Activated CD8-positive, alpha-beta memory T cell treated with anti-CD3 and anti-CD28 coated beads for 1 hour (primary cell): ENCODE measurements around the gene SLC6A6.

Source experiments
- DNase-seq, 2 donors: peaks; one replicate each; pipeline ENCODE4 v3.0.0-alpha.2; 2020; ENCODE audit warnings: low read depth in 1 of 2; ENCODE audit errors: extremely low read depth in 1 of 2

The SLC6A6 gene

DNA sequence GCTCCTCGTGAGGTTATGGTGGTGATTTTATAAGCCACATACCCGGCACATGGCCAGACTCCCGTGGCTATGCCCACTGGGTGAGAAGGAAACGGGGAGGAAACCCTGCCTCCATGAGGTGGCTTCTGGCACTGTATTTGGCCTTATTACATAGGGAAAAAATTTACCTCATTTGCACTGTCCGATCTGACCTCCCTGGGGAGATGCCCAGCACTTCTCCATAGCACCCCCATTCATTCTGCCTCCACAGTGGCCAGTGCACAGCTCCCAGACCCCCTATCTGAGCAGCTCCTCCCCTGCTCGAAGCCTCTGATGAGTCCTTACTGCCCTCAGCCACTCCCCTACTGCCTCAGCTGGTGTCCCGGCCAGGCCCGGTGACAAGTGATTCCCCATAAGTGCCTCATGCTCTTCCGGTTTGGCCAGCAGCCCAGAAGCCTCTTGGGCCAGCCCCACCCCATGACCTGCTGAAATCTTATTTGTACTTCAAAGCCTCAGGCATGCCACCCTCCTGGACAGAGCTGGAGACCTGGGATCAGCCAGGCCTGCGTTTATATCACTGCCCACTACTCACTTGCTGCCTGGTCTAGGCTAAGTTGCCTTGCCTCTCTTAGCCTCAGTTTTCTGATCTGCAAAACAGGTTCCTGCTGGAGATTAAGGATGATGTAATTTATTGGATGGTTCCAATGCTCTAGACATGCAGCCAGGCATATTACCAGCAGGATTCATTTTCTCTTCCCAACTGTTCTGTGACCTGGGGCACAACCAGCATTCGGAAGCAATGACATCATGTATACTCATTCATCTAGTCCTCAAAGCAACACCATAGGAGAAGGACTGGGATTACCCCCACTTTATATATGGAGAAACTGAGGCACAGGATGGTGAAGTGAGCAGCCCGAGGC, 30.6 kb upstream of the SLC6A6 start:
- DNase-seq, result no peak

DNA sequence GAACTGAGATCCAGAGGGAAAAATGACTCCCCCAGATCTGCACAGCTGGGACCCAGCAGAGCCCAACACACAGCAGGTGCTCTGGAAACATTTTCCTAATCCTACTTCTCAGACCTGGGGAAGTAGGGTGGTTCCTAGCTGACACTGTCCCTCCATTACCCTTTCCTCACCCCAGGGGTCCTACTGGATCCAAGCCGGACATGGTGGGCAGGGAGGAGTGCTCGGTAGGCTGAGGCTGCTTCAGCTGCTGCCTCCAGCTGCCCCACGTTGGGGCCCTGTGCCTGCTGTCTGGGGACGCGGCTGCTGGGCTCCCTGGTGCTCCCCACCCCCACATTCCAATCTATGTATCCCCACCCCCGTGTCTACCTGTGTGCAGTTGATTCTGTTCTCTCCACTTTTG, 29.8 kb upstream of the SLC6A6 start:
- DNase-seq, result no peak

DNA sequence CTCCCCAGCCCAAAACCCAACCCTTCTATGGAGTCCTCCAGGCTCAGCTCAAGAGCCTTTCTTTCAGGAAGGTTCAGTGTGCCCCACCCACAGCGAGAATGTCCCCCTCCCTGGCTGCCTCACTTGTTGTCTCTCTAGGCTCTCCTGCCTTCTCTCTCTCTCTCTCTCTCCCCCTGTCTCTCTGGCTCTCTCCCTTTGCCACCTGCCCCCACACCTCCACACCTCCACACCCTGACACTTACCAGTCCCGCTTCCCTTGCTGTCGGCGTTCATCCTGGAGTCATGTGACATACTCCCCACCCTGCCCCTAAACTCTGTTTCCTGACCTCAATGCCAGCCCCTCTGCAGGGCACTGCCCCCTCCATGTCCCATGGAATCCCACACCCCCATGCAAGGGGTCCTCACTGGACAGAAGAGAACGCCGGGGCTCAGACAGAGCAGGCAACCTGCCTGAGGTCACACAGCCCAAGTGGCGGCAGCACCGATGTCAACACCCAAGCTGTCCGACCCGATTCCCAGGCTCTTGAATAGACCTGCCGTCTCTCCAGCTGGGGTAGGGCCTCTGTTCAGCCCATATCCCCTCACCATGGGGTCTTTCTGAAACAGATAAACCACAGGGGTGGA, 28.5 kb upstream of the SLC6A6 start:
- DNase-seq, result no peak

DNA sequence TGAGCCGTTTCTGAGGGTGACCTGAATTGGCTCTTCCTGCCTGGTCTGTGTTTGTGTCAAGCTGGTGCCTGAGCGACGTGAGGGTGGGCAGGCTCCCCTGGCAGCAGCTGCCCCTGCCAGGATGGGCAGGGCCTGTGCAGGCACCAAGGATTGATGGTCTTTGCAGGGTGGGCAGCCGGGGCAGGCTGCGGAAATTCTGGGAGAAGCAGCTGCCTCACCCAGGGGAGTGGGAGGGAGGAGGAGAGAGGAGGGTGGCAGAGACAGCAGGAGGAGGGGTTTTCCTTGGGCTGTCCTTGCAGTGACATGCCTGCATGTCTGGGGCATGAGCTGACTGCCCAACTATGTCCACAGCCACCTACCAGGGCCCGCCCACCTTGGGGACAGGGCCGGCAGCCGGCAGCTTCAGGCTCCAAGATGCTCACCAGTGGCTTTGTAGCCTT, 27.9 kb upstream of the SLC6A6 start:
- no peak for DNase-seq

DNA sequence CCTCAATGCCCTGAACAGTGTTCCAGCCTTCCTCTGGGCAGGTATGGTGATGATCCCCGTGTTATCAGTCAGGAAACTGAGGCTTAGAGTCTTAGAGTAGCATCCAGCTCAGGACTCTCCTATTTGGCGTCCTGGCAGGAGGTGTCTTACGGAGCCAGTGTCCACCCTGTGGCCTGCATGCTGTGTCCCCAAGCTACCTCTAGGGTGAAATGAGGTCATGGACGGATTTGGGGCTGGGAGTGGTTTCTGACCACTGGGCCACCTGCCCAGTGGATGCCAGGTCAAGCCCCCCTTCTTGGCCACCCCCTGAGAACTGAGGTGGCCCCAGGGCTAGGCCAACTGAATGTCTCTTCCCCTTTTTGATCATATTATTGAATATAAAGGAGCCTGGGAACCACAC, 27.2 kb upstream of the SLC6A6 start:
- DNase-seq, result no peak

DNA sequence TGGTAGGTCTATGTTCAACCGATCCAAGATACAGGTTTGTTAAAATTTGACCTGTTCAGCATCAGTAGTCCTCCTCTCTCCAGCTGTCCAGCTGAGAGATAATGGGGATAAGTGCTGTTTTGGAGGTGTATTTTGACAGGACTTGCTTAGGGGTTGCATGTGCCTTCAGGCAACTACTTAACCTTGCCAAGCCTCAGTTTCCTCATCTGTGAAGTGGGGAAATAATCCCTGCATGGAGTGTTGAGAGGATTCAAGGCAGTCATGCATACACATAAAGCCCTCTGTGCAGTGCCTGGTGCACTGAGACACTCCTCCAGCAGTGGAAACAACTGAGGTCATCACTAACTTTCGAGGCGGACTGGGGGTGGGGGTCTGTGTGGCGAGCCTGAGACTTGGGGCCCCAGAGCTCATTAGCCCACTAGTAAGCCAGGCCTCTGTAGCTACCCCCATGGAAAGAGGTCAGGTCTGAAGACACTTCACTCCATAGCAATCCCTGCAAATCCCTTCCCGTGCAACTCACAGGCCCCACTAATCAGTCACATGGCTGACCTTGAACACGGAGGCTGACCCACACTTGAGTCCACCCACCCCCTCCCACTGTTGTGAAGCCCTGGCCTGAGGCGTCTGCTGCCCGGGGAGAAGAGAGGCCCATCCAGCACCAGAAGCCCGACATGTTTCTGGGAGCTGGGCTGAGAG, 25.9 kb upstream of the SLC6A6 start:
- DNase-seq, result no peak

DNA sequence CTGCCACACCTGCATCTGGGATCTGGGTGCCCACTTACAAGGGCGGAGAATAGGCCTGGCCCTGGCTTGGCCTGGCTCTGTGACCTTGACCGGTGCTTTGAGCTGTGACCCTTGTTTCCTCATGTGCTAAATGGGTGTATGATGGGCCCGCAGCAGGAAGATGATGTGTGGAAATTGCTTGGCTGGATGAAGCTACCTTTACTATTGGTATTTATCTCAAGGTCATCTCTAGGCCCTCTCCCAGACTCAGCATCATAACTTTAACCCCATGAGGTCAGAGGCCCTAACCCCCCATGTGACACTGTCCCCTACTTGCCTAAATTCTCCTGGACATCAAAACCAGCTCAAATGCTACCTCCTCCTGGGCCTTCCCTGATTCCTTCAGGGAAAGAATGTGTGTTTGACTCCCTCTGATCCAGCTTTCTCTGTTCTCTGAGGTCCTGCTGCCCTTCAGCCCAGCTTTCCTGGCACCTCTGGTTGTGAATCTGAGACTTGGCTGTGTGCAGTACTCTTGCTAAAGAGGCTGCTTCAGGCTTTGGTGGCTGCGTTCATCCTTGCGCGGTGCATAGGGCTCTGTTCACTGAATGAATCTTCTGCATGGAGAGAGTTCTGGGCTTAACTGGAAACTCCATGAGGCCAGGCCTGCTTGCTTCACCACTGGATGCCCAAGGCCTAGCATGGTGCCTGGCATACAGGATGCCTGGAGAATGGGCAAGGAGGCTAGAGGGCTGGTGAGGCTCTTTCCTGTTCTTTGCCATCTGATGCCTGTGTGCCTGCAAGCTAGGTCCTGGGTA, 25.2 kb upstream of the SLC6A6 start:
- no peak for DNase-seq

DNA sequence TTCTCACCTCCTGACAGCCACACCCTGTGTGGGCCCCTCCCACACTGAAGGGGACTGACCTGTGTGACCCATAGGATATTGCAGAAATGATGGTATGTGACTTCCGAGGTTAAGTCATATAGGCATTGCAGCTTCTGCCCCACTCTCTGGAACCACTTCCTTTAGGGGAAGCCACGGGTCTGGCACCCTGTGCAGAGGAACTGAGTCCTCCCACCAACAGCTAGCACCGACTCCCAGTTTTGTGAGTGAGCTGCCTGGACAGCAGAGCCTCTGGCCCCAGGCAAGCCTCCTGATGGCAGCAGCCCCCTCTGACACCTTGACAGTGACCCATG, 24.6 kb upstream of the SLC6A6 start:
- DNase-seq, result peak in 1 of 2 donors; percentile 12

DNA sequence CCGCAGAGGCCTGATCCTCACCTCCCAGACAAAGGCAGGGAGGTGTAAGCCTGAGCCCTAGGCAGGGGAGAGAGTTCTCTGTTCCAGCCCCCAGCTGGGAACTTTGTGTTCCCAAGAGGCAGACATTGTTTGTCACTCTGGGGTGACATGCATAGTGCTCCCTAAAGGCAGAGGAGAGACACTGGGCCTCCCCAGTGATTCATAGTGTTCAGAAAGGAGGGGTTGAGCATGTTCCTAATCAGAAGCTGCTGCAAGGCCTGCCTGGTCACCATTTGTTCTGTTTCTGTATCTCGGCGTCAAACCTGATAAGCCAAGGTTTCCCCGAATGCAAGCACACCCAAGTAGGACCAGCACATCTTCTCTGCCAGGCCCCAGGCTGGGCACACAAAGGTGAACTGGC, 24.0 kb upstream of the SLC6A6 start:
- no peak for DNase-seq

DNA sequence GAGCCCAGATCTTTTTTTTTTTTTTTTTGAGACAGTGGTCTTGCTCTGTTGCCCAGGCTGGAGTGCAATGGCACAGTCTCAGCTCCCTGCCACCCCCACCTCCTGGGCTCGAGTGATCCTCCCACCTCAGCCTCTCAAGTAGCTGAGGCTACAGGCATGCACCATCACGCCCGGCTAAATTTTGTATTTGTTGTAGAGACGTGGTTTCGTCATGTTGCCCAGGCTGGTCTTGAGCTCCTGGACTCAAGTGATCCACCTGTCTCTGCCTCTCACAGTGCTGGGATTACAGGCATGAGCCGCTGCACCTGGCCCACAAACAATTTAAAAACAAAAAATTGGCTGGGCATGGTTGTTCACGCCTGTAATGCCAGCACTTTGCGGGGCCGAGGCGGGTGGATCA, 22.6 kb upstream of the SLC6A6 start:
- DNase-seq, result no peak

DNA sequence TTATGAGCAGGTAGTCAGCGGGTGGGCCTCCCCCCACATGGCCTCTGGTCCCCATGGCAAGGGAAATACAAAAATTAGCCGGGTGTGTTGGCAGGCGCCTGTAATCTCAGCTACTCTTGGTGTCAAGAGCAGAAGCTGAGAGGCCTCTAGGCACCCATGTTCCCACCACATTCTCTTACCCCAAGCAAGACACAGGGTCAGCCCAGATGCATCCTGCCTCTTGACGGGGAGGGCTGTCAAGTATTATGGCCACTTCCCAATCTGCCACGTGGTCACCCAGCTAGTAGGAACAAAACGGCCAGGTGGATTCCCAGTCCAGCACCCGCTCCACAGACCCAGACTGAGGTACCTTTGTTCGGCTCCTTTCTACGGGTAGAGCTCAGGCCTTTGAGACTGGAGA, 16.2 kb upstream of the SLC6A6 start:
- no peak for DNase-seq

DNA sequence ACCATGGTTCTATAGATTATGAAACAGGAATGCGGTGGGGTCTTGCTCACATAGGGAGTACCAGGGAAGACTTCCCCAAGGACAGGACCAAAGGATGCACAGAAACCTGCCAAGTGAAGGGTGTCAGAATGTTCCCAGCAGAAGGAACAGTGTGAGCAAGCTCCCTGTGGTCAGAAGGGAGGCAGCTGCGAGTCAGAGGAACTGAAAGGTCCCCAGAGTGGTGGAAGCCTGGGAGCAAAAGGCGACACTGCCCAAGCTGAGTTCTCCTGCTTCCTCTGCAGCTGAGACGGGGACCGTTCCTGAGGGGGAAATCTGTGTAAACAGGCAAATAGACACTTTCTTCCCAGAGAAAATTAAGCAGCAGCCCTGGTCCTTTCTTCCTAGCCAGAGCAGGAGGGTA, 14.2 kb upstream of the SLC6A6 start:
- DNase-seq, result no peak

DNA sequence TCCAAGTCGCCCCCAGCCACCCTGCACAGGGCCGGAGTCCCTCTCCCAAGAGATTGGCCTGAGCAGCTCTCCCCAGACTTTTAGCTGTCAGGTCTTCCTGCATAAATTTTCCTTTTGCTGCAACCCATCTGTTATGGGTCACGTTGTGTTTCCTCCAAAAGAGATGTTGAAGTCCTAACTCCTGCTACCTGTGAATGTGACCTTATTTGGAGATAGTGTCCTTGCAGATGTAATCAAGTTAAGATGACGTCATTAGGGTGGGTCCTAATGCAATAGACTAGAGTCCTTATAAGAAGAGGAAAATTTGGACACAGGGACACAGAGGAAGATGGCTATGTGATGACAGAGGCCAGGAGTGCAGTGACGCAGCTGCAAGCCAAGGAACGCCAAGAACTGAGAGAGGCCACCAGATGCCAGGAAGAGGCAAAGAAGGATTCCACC, 13.2 kb upstream of the SLC6A6 start:
- DNase-seq, result no peak

DNA sequence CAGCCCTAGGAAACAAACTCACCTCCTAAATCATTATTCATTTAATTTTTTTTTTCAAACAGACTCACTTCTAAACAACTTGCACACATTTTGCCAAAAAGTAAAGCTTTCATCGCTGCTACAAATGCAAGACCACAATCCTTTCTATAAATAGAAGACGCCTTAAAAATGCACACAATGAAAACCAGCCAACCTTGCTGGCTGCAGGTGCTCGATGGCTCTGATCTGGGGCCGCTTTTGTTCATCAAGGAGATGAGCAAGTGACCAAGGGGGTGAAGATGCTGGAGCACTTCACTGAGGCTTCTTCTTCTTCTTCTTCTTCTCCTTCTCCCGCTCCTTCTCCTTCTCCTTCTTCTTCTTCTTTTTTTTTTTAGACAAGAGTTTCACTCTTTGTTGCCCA, 12.7 kb upstream of the SLC6A6 start:
- no peak for DNase-seq

DNA sequence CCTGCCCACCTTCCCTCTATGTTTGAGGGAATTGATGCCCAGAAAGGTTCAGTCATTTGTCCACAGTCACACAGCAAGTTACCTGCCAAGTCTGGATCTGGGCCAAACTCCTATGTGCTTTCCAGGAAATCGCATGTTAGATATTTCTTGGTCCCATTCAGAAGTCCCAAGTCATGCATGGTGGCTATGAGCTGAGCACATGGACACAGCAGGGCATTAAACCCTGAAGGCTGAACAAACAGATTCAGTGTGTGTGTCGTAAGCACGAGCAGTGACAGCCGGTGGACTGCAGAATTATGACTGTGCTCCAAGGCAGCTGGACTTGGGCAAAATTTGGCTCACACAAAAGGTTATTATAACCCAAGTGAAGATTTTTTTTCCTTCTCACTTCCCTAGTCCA, 11.4 kb upstream of the SLC6A6 start:
- no peak for DNase-seq

DNA sequence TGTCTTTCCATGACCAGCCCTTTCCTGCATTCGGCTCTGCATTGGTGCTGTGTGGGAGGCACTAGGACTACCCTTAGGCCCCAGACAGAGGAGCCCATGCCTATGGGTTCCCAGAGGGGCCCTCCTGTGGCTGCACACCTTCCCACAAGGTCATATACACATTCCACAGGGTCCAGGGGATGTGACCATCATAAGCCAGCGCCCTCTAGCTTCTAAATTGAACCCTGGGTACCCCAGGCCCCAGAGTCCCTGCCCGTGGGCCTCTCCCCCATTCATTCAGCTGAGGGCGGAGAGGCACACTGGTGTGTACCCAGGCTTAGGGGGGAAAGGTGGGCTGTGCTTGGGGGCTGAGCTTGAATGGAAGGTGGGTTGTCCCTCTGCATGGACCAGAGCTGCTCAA, 10.2 kb upstream of the SLC6A6 start:
- DNase-seq, result no peak

DNA sequence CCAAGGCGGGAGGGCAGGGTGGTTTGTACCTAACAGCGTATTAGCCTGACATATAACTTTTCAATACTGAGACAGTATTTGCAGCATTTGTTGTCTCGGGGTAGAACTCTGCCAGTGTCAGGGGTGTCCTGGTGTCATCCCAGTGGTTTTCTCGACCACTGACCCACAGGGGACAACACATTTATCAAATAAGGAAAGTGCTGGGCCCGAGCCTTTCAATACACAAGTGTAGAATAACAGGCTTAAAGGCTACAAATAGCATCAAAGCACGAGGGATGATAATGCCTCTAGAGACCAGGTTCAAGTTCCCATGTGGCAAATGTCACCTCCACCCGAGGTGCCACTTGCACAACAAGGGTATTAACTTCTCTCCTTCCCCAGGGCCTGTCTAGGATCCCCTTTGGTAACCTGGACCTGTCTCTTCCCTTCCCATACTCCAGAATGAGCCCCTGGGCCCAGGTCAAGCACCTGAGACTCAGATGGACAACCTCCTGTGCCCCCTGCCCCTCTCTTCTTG, 9.5 kb upstream of the SLC6A6 start:
- DNase-seq, result no peak

DNA sequence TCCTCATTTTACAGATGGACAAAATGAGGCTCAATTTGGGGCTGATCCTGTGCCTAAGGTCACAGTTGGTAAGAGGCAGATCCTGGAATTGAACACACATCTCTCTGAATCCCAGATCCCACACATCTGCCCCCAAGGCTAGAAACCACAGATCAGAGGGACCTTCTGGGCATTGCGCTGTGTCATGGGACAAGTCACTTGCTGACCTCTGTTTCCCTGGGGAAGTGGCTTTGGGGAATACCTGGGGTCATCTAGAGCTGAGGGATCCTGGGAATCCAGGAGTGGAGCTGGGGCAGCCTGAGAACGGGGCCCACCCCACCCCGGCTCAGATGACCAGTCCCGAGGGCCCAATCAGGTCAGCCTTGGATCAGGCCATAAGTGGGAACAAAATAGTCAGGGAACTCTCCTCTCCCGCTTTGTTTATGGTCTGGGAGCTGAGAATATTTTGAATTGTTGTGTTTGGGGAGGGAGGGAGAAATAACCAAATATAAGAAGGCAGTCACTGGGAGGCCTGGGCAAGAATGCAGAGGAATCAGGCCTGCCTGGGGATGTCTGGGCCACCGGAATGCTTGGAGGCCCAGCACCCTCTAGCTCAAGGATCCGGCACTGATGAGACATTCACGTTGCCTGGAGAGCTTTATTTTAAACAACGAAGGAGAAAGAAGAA, 8.8 kb upstream of the SLC6A6 start:
- no peak for DNase-seq

DNA sequence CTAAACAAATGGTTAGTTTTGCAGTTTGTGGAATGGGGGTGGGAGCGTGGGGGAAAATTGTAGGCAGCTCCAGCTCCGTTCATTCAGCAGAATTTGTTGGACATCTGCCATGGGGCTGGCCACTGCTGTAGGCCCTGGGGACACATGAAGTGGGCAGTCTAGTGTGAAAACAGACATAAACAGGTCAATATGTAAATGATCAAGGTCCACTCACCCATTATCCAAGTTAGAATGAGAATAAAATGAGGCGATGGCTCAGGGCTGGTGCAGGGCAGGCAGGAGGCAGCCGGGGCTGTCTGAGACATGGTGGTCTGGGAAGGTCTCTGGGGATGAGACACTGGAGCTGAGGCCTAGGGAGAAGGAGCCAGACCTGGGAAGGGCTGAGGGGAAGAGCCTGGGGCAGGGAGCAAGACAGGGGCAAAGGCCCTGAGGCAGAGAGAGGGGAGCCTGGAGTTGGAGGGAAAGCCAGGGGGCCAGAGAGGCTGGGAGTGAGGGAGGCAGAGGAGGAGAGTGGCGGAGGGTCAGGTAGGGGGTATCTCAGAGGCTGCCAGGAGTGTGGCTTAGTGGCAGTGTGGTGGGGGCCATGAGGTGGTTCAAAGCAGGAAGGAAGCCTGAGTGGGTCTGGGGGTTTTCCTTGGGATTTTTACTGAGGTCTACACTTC, 6.2 kb upstream of the SLC6A6 start:
- DNase-seq, result no peak

DNA sequence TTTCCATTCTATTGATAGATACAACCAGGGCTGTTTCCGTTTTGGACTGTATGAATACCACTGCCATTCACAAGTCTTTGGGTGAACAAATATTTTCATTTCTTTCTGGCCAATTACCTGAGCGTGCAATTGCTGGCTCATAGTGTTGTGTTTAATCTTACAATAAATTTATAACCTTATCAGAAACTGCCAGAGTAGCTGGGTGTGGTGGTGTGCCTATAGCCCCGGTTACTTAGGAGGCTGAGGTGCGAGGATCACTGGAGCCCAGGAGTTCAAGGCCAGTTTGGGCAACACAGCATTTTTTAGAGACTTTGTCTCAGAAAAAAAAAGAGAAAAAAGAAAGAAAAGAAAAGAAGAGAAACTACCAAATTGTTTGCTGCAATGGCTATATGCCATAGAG, 5.4 kb upstream of the SLC6A6 start:
- no peak for DNase-seq
